ENCODE results near the gene ALG12.
A peak's percentile ranks its signal among the peaks of the same experiment; 100 is the strongest.
"Not testable (repeated sequence)": the region's sequence is repeated elsewhere in the genome, so short reads cannot be mapped to it uniquely, and the experiment has no call there.

The ALG12 gene

GRCh38 chr22:49852898-49853894 lies 65.0 kb downstream of the ALG12 start, which contains the start of gene ZBED4:
Gene ZBED4, plus strand, starts transcription at chr22:49853844. Its CDS starts 29,819 bp downstream, at chr22:49883663.
- H3K27me3 ChIP-seq (replicated peaks): peaks cover 22% of the 10 kb centered on the region
- in situ Hi-C loops (cut with HindIII; ENCODE audit: low pct_ligation_motif_present, low sequenced_read_pairs): no loop called here
- TF ChIP-seq CTCF (IDR thresholded peaks at IDR 0.05; ENCODE audit: low read depth, low read length, missing control alignments): no peak
- H3K36me3 ChIP-seq (replicated peaks): no peaks in the 10 kb centered on the region
- H3K27ac ChIP-seq: peak within 1 kb of the TSS; percentile 42
- DNase-seq: peak; percentile 84
- peak within 1 kb of the TSS; percentile 83 for H3K4me3 ChIP-seq (ENCODE audit: low read depth, low read length)

GRCh38 chr22:49852568-49852897 lies 65.7 kb downstream of the ALG12 start:
- H3K36me3 ChIP-seq (replicated peaks); in situ Hi-C loops (cut with HindIII; ENCODE audit: low pct_ligation_motif_present, low sequenced_read_pairs); DNase-seq; H3K27ac ChIP-seq: not testable (repeated sequence)
- Histone ChIP-seq H3K27me3 (replicated peaks) (peaks cover 29% of the 10 kb centered on the region), H3K4me3 (ENCODE audit: low read depth, low read length) (peak overlapping the region; percentile 77)

- H3K36me3 ChIP-seq (replicated peaks): no peaks in the 10 kb centered on the region
- H3K4me3 ChIP-seq (ENCODE audit: low read depth, low read length): no peak overlapping the region
- peaks cover 38% of the 10 kb centered on the region for H3K27me3 ChIP-seq (replicated peaks)
- in situ Hi-C loops (cut with HindIII; ENCODE audit: low pct_ligation_motif_present, low sequenced_read_pairs): no loop called here
- TF ChIP-seq CTCF (IDR thresholded peaks at IDR 0.05; ENCODE audit: low read depth, low read length, missing control alignments): no peak
- DNase-seq: no peak
- no peak overlapping the region for H3K27ac ChIP-seq
These were observed 67.1 kb downstream of the ALG12 start for GRCh38 chr22:49850959-49851802.
